K562 (cell line): Measurements from ENCODE around the gene EIF3M. TPM values are rescaled to one million over a fixed set of nuclear protein-coding genes. Genes with fewer than 3 reads are reported as not detected.

Experiments
- ATAC-seq: fragments of 200-7000 bp; cut with Tn5 transposase; 3 replicates; pipeline ENCODE4 v1.9.1; 2020; ENCODE audit warnings: moderate library complexity
- BruUV-seq: library from RNA; stranded (reverse); fragments of 400-500 nt; replicated peaks from 2 replicates; lab custom pipeline; 2021; lab: Mats Ljungman, UMichigan
- CTCF ChIA-PET: fragments of 300-600 bp; formaldehyde crosslinking; extraction: SDS; loops from one replicate; lab custom pipeline; 2021; ENCODE audit warnings: low intra/inter-chr PET ratio; lab: Yijun Ruan, JAX
- POLR2A ChIA-PET: fragments of 300-600, 350-650 bp; sonication (Branson Sonifier 250); formaldehyde crosslinking; extraction: SDS; loops from one replicate; lab custom pipeline; 2021; ENCODE audit warnings: antibody characterized with exemption, inconsistent platforms; lab: Yijun Ruan, JAX
- DNase-seq, 4 experiments: peaks; one replicate each; pipeline versions ENCODE4 v3.0.0 to v3.0.0-alpha.2; 2011 to 2018; ENCODE audit warnings: low spot score in 3 of 4, mixed read lengths in 3 of 4; ENCODE audit errors: extremely low read depth in 1 of 4
- FAIRE-seq: peaks from 2 replicates; lab custom pipeline; 2011; peaks lifted over from hg19 to GRCh38; lab: Jason Lieb, UNC
- H2AFZ ChIP-seq: 2 replicates; pipeline ENCODE4 v1.6.0; 2011; ENCODE audit warnings: low read depth, low read length, control low read depth, inconsistent platforms
- H3K27ac ChIP-seq: fragments of 200-600 bp; 3 replicates; pipeline ENCODE4 v1.8.0; 2011; ENCODE audit warnings: low read depth, mild to moderate bottlenecking, control low read depth, inconsistent platforms, low read length, moderate library complexity, mixed read lengths; ENCODE audit errors: extremely low read depth
- H3K27me3 ChIP-seq, 2 experiments: fragments of 300-600 bp in 1 of 2; 2 replicates in 1 of 2; 3 replicates in 1 of 2; pipeline versions ENCODE4 v1.6.0 to v1.8.0; 2011; ENCODE audit warnings: inconsistent platforms in 2 of 2, low read length in 2 of 2, mild to moderate bottlenecking in 1 of 2, mixed read lengths in 1 of 2, moderate library complexity in 1 of 2; ENCODE audit not compliant: control insufficient read depth in 2 of 2, insufficient read depth in 2 of 2
- H3K36me3 ChIP-seq: fragments of 300-600 bp; 3 replicates; pipeline ENCODE4 v1.8.0; 2011; ENCODE audit warnings: mild to moderate bottlenecking, low read length, inconsistent platforms; ENCODE audit not compliant: control insufficient read depth, insufficient read depth
- H3K4me1 ChIP-seq, 2 experiments: fragments of 200-600 bp in 1 of 2; replicated peaks in 1 of 2; 2 replicates in 1 of 2; 3 replicates in 1 of 2; pipeline versions ENCODE4 v1.5.1 to v1.8.0; 2011; ENCODE audit warnings: inconsistent platforms in 2 of 2, low read length in 2 of 2, mild to moderate bottlenecking in 1 of 2, mixed read lengths in 1 of 2, moderate library complexity in 1 of 2; ENCODE audit not compliant: control insufficient read depth in 2 of 2, insufficient read depth in 2 of 2
- H3K4me2 ChIP-seq: 2 replicates; pipeline ENCODE4 v1.6.1; 2011; ENCODE audit warnings: low read length, control low read depth, inconsistent platforms, mixed read lengths; ENCODE audit not compliant: insufficient read depth
- H3K4me3 ChIP-seq: fragments of 200-600 bp; sonication (generic), shearing (Covaris generic); 2 replicates; pipeline ENCODE4 v1.5.1; 2016; ENCODE audit warnings: control low read depth, inconsistent platforms
- H3K79me2 ChIP-seq: fragments of 200-600 bp; 3 replicates; pipeline ENCODE4 v1.8.0; 2011; ENCODE audit warnings: low read length, inconsistent platforms; ENCODE audit not compliant: control insufficient read depth, insufficient read depth
- H3K9ac ChIP-seq, 2 experiments: 2 replicates each; pipeline versions ENCODE4 v1.6.0 to v1.6.1; 2011; ENCODE audit warnings: low read depth in 2 of 2, low read length in 2 of 2, control low read depth in 1 of 2, inconsistent platforms in 1 of 2, mild to moderate bottlenecking in 1 of 2, mixed read lengths in 1 of 2; ENCODE audit not compliant: insufficient read depth in 1 of 2
- H3K9me1 ChIP-seq: one replicate; pipeline ENCODE4 v1.6.0; 2011; ENCODE audit warnings: inconsistent platforms, mild to moderate bottlenecking, low read length, moderate library complexity; ENCODE audit not compliant: control insufficient read depth, insufficient read depth
- H3K9me3 ChIP-seq: replicated peaks from 2 replicates; pipeline ENCODE4 v1.5.1; 2011; ENCODE audit warnings: low read depth, low read length, inconsistent platforms; ENCODE audit not compliant: control insufficient read depth, insufficient read depth
- H4K20me1 ChIP-seq: replicated peaks from 2 replicates; pipeline ENCODE4 v1.6.1; 2011; ENCODE audit warnings: low read length, inconsistent platforms, mixed read lengths; ENCODE audit not compliant: control insufficient read depth, insufficient read depth
- C11orf30 ChIP-seq: fragments of 450-650 bp; IDR thresholded peaks from 2 replicates; pipeline ENCODE4 v1.6.1; 2016; ENCODE audit warnings: low read depth, mild to moderate bottlenecking
- CCAR2 ChIP-seq: fragments of 200-400 bp; formaldehyde crosslinking; IDR thresholded peaks from 2 replicates; pipeline ENCODE4 v1.6.1; 2017; ENCODE audit warnings: mild to moderate bottlenecking, low read depth, low read length
- EP400 ChIP-seq: fragments of 450-650 bp; IDR thresholded peaks from 2 replicates; pipeline ENCODE4 v1.6.1; 2017; ENCODE audit warnings: antibody characterized with exemption, mild to moderate bottlenecking, moderate library complexity
- FOXA1 ChIP-seq: fragments of 450-650 bp; IDR thresholded peaks from 2 replicates; pipeline ENCODE4 v1.6.1; 2016; ENCODE audit warnings: mild to moderate bottlenecking, borderline replicate concordance
- FOXP1 ChIP-seq: sonication (generic); formaldehyde crosslinking; IDR thresholded peaks from 2 replicates; pipeline ENCODE4 v1.8.0; 2022; ENCODE audit warnings: mild to moderate bottlenecking, missing genetic modification reagents
- ID3 ChIP-seq, 2 experiments: fragments of 250-450 bp in 1 of 2; fragments of 450-650 bp in 1 of 2; sonication (Bioruptor Pico) in 1 of 2; IDR thresholded peaks; 2 replicates each; pipeline versions ENCODE4 v1.6.1 to v1.8.0; 2016 to 2021; ENCODE audit warnings: mild to moderate bottlenecking in 2 of 2, moderate library complexity in 2 of 2, missing compliant biosample characterization in 1 of 2, missing genetic modification characterization in 1 of 2
- LCOR ChIP-seq: sonication (generic); formaldehyde crosslinking; IDR thresholded peaks from 2 replicates; pipeline ENCODE4 v1.8.0; 2022; ENCODE audit warnings: mild to moderate bottlenecking, missing genetic modification reagents
- MAFG ChIP-seq: fragments of 450-650 bp; conservative IDR thresholded peaks from 2 replicates; pipeline ENCODE4 v1.6.1; 2016; ENCODE audit warnings: missing genetic modification characterization, missing compliant biosample characterization
- MAFK ChIP-seq: IDR thresholded peaks from 2 replicates; pipeline ENCODE4 v1.6.1; 2011; ENCODE audit warnings: low read length, improper control_type of control experiment
- MED1 ChIP-seq: sonication (generic); formaldehyde crosslinking; IDR thresholded peaks from 2 replicates; pipeline ENCODE4 v1.8.1; 2023; ENCODE audit warnings: missing genetic modification reagents, borderline replicate concordance
- NCOA1 ChIP-seq: fragments of 450-650 bp; IDR thresholded peaks from 2 replicates; pipeline ENCODE4 v1.6.1; 2016; ENCODE audit warnings: low read depth
- SLC30A9 ChIP-seq: fragments of 250-450 bp; sonication (Bioruptor Pico); IDR thresholded peaks from 2 replicates; pipeline ENCODE4 v1.8.0; 2022; ENCODE audit warnings: mild to moderate bottlenecking, moderate library complexity
- SMAD1 ChIP-seq: fragments of 150-350 bp; IDR thresholded peaks from 2 replicates; pipeline ENCODE4 v1.6.1; 2014; ENCODE audit warnings: low read length, low read depth; ENCODE audit not compliant: partially characterized antibody
- SP1 ChIP-seq: sonication (generic); formaldehyde crosslinking; IDR thresholded peaks from 2 replicates; pipeline ENCODE4 v1.8.1; 2022; ENCODE audit warnings: mild to moderate bottlenecking, missing genetic modification reagents
- TCF7L2 ChIP-seq: fragments of 150-350 bp; IDR thresholded peaks from 2 replicates; pipeline ENCODE4 v1.6.1; 2016; ENCODE audit warnings: low read depth, mild to moderate bottlenecking, low read length, moderate library complexity
- ZNF316 ChIP-seq: fragments of 450-650 bp; IDR thresholded peaks from 2 replicates; pipeline ENCODE4 v1.6.1; 2016
- ZNF699 ChIP-seq: fragments of 250-450 bp; sonication (Bioruptor Pico); IDR thresholded peaks from 2 replicates; pipeline ENCODE4 v1.8.0; 2021; ENCODE audit warnings: mild to moderate bottlenecking, moderate library complexity; ENCODE audit not compliant: insufficient replicate concordance
- ZSCAN32 ChIP-seq: fragments of 450-650 bp; formaldehyde crosslinking; IDR thresholded peaks from 2 replicates; pipeline ENCODE4 v1.4.0; 2020; ENCODE audit warnings: mild to moderate bottlenecking, moderate library complexity
- WGBS: fragments of 100-300 bp; shearing (Covaris generic); methylation state at CpG from one replicate; pipeline ENCODE4 v1.1.6; 2016; ENCODE audit warnings: low coverage, mixed read lengths; ENCODE audit not compliant: insufficient coverage; ENCODE audit errors: missing lambda C conversion rate; 5-methylcytosine and 5-hydroxymethylcytosine counted together
- in situ Hi-C: fragments of 300-500 bp; cut with MboI; formaldehyde crosslinking; loops from 4 replicates; pipeline ENCODE4 v1.15.0; 2018; ENCODE audit warnings: inconsistent platforms, mixed read lengths
- intact Hi-C: fragments of 100-400 bp; cut with micrococcal nuclease; formaldehyde crosslinking; loops from 2 replicates; pipeline ENCODE4 v1.14.2; 2022
- polyA plus RNA-seq, 8 experiments: library from polyadenylated mRNA; depleted of rRNA in 4 of 8; stranded (reverse) in 5 of 8; unstranded in 3 of 8; fragments of >200 nt; fragmentation: Nextera tagmentation in 2 of 8; fragmentation: Illumina TruSeq in 1 of 8; extraction: Ambion mirVana in 2 of 8; extraction: Trizol in 1 of 8; gene quantifications; 2 replicates each; pipeline versions ENCODE4 v1.2.1 to v1.2.3, GENCODE V29; 2011 to 2014; ENCODE audit warnings: inconsistent platforms in 1 of 8, missing spikeins in 1 of 8
- total RNA-seq, 7 experiments: library from RNA; depleted of rRNA in 6 of 7; stranded (reverse); fragments of >200 nt in 6 of 7; fragmentation: Illumina TruSeq in 2 of 7; extraction: Trizol in 2 of 7; gene quantifications; 2 replicates each; pipeline versions ENCODE4 v1.2.1 to v1.2.3, GENCODE V29; 2011 to 2021; ENCODE audit warnings: low replicate concordance in 1 of 7
- TF ChIP-seq, protein P1 (sequence below): fragments of 450-650 bp; IDR thresholded peaks from 2 replicates; pipeline ENCODE4 v1.6.1; 2016; ENCODE audit warnings: missing biosample characterization, missing genetic modification characterization
- TF ChIP-seq, protein P2 (sequence below): fragments of 450-650 bp; IDR thresholded peaks from 2 replicates; pipeline ENCODE4 v1.7.1; 2018; ENCODE audit warnings: mild to moderate bottlenecking, low read depth; ENCODE audit not compliant: partially characterized antibody

EIF3M gene
- total and polyA plus RNA-seq, 9 of the 15 experiments (the other 6 are each of a cell fraction or from before 2014, with no cell fraction given), result 602 to 2,015 (median 1,058) TPM

GRCh38 chr11:32635819-32636218, 52.2 kb downstream of the EIF3M start:
- H3K27me3 ChIP-seq, result no peaks in the 10 kb centered on the region; a peak in 2 of 5 replicates
- H3K27ac ChIP-seq, result no peak overlapping the region
- H3K9me3 ChIP-seq, result no peaks in the 10 kb centered on the region
- no peaks in the 10 kb centered on the region for H3K4me1 ChIP-seq
- 8% methylated on average over 2 of the region's 2 CpGs for WGBS
- H3K36me3 ChIP-seq, result no peaks in the 10 kb centered on the region
- ChIA-PET POLR2A (no interaction called here), CTCF (no interaction called here)
- H3K9me1 ChIP-seq, result no peaks in the 10 kb centered on the region
- ATAC-seq (no peak), FAIRE-seq (no peak), DNase-seq (no peak)
- no peak overlapping the region for H3K4me2 ChIP-seq
- H4K20me1 ChIP-seq, result no peaks in the 10 kb centered on the region
- H3K9ac ChIP-seq, result no peak overlapping the region
- H3K79me2 ChIP-seq, result no peaks in the 10 kb centered on the region
- H2AFZ ChIP-seq, result no peak overlapping the region
- BruUV-seq, result no TSS peak
- no peak overlapping the region for H3K4me3 ChIP-seq
- intact Hi-C loops (no loop called here), in situ Hi-C loops (no loop called here)
- TF ChIP-seq ID3 (CRISPR knock-in tag; IDR thresholded peaks at IDR 0.05) (no peak), ID3 (tag; IDR thresholded peaks at IDR 0.05) (no peak), MAFK (peak; percentile 87), ZSCAN32 (CRISPR knock-in tag) (no peak), FOXP1 (CRISPR knock-in tag) (no peak), MED1 (no peak), SLC30A9 (CRISPR knock-in tag) (no peak), SP1 (CRISPR knock-in tag) (no peak), ZNF699 (CRISPR knock-in tag) (no peak), C11orf30 (peak; percentile 65), SMAD1 (no peak), EP400 (no peak), CCAR2 (no peak), TCF7L2 (no peak), ZNF316 (peak; percentile 85), FOXA1 (no peak), MAFG (tag) (0 out of 2 replicates have a peak, but pooled peaks have one; percentile 31), NCOA1 (no peak), LCOR (CRISPR knock-in tag) (no peak)
- TF ChIP-seq, protein P1, sequence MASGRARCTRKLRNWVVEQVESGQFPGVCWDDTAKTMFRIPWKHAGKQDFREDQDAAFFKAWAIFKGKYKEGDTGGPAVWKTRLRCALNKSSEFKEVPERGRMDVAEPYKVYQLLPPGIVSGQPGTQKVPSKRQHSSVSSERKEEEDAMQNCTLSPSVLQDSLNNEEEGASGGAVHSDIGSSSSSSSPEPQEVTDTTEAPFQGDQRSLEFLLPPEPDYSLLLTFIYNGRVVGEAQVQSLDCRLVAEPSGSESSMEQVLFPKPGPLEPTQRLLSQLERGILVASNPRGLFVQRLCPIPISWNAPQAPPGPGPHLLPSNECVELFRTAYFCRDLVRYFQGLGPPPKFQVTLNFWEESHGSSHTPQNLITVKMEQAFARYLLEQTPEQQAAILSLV (tag), result no peak
- TF ChIP-seq, protein P2, sequence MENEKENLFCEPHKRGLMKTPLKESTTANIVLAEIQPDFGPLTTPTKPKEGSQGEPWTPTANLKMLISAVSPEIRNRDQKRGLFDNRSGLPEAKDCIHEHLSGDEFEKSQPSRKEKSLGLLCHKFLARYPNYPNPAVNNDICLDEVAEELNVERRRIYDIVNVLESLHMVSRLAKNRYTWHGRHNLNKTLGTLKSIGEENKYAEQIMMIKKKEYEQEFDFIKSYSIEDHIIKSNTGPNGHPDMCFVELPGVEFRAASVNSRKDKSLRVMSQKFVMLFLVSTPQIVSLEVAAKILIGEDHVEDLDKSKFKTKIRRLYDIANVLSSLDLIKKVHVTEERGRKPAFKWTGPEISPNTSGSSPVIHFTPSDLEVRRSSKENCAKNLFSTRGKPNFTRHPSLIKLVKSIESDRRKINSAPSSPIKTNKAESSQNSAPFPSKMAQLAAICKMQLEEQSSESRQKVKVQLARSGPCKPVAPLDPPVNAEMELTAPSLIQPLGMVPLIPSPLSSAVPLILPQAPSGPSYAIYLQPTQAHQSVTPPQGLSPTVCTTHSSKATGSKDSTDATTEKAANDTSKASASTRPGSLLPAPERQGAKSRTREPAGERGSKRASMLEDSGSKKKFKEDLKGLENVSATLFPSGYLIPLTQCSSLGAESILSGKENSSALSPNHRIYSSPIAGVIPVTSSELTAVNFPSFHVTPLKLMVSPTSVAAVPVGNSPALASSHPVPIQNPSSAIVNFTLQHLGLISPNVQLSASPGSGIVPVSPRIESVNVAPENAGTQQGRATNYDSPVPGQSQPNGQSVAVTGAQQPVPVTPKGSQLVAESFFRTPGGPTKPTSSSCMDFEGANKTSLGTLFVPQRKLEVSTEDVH, result no peak
